GM12878 (cell line): ENCODE results near the gene ANXA11. TPM values are rescaled to one million over a fixed set of nuclear protein-coding genes. Genes with fewer than 3 reads are reported as not detected.

Experiments
- ATAC-seq: fragments of 200-7000 bp; cut with Tn5 transposase; 3 replicates; pipeline ENCODE4 v1.9.1; 2020; ENCODE audit warnings: mild to moderate bottlenecking, moderate library complexity
- BruUV-seq: library from RNA; stranded (reverse); fragments of 400-500 nt; replicated peaks from 2 replicates; lab custom pipeline; 2021; lab: Mats Ljungman, UMichigan
- CTCF ChIA-PET: fragments of 300-600 bp; sonication (Branson Sonifier 250); formaldehyde crosslinking; extraction: SDS; loops from one replicate; lab custom pipeline; 2021; ENCODE audit warnings: inconsistent platforms; lab: Yijun Ruan, JAX
- POLR2A ChIA-PET: fragments of 350-600 bp; formaldehyde crosslinking; extraction: SDS; loops from one replicate; lab custom pipeline; 2021; ENCODE audit warnings: inconsistent platforms; lab: Charles Lee
- RAD21 ChIA-PET: fragments of 300-600 bp; sonication (Branson Sonifier 250); formaldehyde crosslinking; loops from one replicate; lab custom pipeline; 2023; ENCODE audit warnings: antibody characterized with exemption; ENCODE audit not compliant: unreplicated experiment; lab: Charles Lee
- SMC1A ChIA-PET: fragments of 300-600 bp; sonication (Branson Sonifier 250); formaldehyde crosslinking; loops from one replicate; lab custom pipeline; 2023; ENCODE audit not compliant: unreplicated experiment, uncharacterized antibody; lab: Charles Lee
- DNase-seq: peaks from one replicate; pipeline ENCODE4 v3.0.0-alpha.2; 2011; ENCODE audit warnings: low read depth, low spot score
- FAIRE-seq: peaks from 3 replicates; lab custom pipeline; 2011; peaks lifted over from hg19 to GRCh38; lab: Jason Lieb, UNC
- H2AFZ ChIP-seq: 2 replicates; pipeline ENCODE4 v1.6.0; 2011; ENCODE audit warnings: low read depth, low read length, control low read depth; ENCODE audit not compliant: control insufficient read depth
- H3K27ac ChIP-seq: 2 replicates; pipeline ENCODE4 v1.5.1; 2011; ENCODE audit warnings: control low read depth; ENCODE audit not compliant: control insufficient read depth, insufficient read depth
- H3K27me3 ChIP-seq, 2 experiments: replicated peaks in 1 of 2; 2 replicates each; pipeline versions ENCODE4 v1.6.0 to v1.6.1; 2011; ENCODE audit warnings: low read length in 1 of 2; ENCODE audit not compliant: control insufficient read depth in 2 of 2, insufficient read depth in 2 of 2
- H3K36me3 ChIP-seq, 2 experiments: 2 replicates each; pipeline ENCODE4 v1.5.1; 2011; ENCODE audit warnings: low read length in 1 of 2; ENCODE audit not compliant: control insufficient read depth in 2 of 2, insufficient read depth in 2 of 2
- H3K4me1 ChIP-seq: 2 replicates; pipeline ENCODE4 v1.6.1; 2011; ENCODE audit warnings: mild to moderate bottlenecking, low read length, moderate library complexity, mixed read lengths; ENCODE audit not compliant: control insufficient read depth, insufficient read depth
- H3K4me2 ChIP-seq: 2 replicates; pipeline ENCODE4 v1.6.0; 2011; ENCODE audit warnings: control low read depth; ENCODE audit not compliant: control insufficient read depth, insufficient read depth
- H3K4me3 ChIP-seq: fragments of 200-600 bp; sonication (generic); 2 replicates; pipeline ENCODE4 v1.5.1; 2016
- H3K79me2 ChIP-seq: 2 replicates; pipeline ENCODE4 v1.6.0; 2011; ENCODE audit warnings: low read length; ENCODE audit not compliant: control insufficient read depth, insufficient read depth
- H3K9ac ChIP-seq: 2 replicates; pipeline ENCODE4 v1.8.0; 2011; ENCODE audit warnings: low read length, control low read depth, mixed read lengths; ENCODE audit not compliant: control insufficient read depth, insufficient read depth
- H3K9me3 ChIP-seq: replicated peaks from 3 replicates; pipeline ENCODE4 v1.5.1; 2011; ENCODE audit warnings: mild to moderate bottlenecking, low read length; ENCODE audit not compliant: control insufficient read depth, insufficient read depth
- H4K20me1 ChIP-seq: 2 replicates; pipeline ENCODE4 v1.6.0; 2011; ENCODE audit not compliant: control insufficient read depth, insufficient read depth
- EED ChIP-seq: sonication (generic); IDR thresholded peaks from 2 replicates; pipeline ENCODE4 v1.6.1; 2016; ENCODE audit warnings: antibody characterized with exemption, low read depth
- HDAC2 ChIP-seq: fragments of 200-600 bp; sonication (generic); IDR thresholded peaks from 2 replicates; pipeline ENCODE4 v1.6.1; 2017
- NFIC ChIP-seq: IDR thresholded peaks from 2 replicates; pipeline ENCODE4 v1.6.1; 2012; ENCODE audit warnings: low read depth, mild to moderate bottlenecking, inconsistent platforms, low read length, moderate library complexity
- POLR2AphosphoS2 ChIP-seq: IDR thresholded peaks from 2 replicates; pipeline ENCODE4 v1.6.1; 2011; ENCODE audit warnings: low read depth, mild to moderate bottlenecking, low read length, improper control_type of control experiment, moderate library complexity
- SMAD5 ChIP-seq: IDR thresholded peaks from 2 replicates; pipeline ENCODE4 v1.6.1; 2016; ENCODE audit warnings: antibody characterized with exemption, low read depth
- ZNF274 ChIP-seq: IDR thresholded peaks from one replicate; pipeline ENCODE4 v1.8.0; 2011; ENCODE audit not compliant: insufficient read length, insufficient read depth
- WGBS: methylation state at CpG from one replicate; pipeline ENCODE4 v1.1.6; 2016; ENCODE audit warnings: low lambda C conversion rate; ENCODE audit not compliant: insufficient replicate concordance, insufficient coverage; ENCODE audit errors: missing lambda C conversion rate; 5-methylcytosine and 5-hydroxymethylcytosine counted together
- in situ Hi-C: fragments of 300-500 bp; cut with MboI; formaldehyde crosslinking; loops from 9 replicates; pipeline ENCODE4 v1.14.3; 2018; ENCODE audit warnings: mixed read lengths
- intact Hi-C: fragments of 100-400 bp; cut with micrococcal nuclease; formaldehyde crosslinking; loops from one replicate; pipeline ENCODE4 v1.14.2; 2022; ENCODE audit not compliant: unreplicated experiment
- polyA plus RNA-seq, 11 experiments: library from polyadenylated mRNA; depleted of rRNA in 4 of 11; unstranded in 6 of 11; stranded (reverse) in 5 of 11; fragments of >200 nt; fragmentation: Nextera tagmentation in 4 of 11; fragmentation: Illumina TruSeq in 1 of 11; extraction: Ambion mirVana in 4 of 11; extraction: Trizol in 1 of 11; gene quantifications; 1 replicate in 1 of 11; 2 replicates in 10 of 11; pipeline versions ENCODE4 v1.2.1 to v1.2.3, GENCODE V29; 2011 to 2016; ENCODE audit warnings: inconsistent platforms in 2 of 11, missing spikeins in 2 of 11, low read depth in 1 of 11
- total RNA-seq, 4 experiments: library from RNA; depleted of rRNA in 3 of 4; stranded (reverse); fragments of >200 nt in 3 of 4; fragmentation: Illumina TruSeq in 1 of 4; extraction: Trizol in 1 of 4; gene quantifications; 2 replicates each; pipeline versions ENCODE4 v1.2.1 to v1.2.3, GENCODE V29; 2013 to 2021
- TF ChIP-seq, protein P1 (sequence below): fragments of 450-650 bp; IDR thresholded peaks from 2 replicates; pipeline ENCODE4 v1.6.1; 2017; ENCODE audit warnings: mild to moderate bottlenecking, moderate library complexity

Gene ANXA11
- total and polyA plus RNA-seq, 10 of the 15 experiments (the other 5 are each of a cell fraction or from before 2014, with no cell fraction given) = 25.0 to 129 (median 72.2) TPM

DNA sequence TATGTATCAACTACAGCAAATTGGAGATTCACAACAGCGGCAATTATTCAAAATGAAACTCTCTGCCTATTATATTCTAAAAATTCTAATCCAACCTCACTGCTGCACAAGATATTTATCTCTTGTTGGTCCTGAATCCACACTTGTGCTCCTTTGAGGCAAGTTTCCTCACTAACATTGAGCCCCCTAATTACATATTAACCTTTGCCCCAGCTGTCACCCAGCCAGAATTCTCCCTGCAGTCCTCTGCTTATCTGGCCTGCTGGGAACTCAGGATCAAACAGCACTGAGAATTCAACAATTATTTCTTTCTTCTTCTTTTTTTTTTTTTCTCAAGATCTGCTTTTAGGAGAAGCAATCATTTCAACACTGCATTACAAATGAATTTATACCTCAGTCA is 94.4 kb downstream of the ANXA11 start (continued):
- TF ChIP-seq, protein P1, sequence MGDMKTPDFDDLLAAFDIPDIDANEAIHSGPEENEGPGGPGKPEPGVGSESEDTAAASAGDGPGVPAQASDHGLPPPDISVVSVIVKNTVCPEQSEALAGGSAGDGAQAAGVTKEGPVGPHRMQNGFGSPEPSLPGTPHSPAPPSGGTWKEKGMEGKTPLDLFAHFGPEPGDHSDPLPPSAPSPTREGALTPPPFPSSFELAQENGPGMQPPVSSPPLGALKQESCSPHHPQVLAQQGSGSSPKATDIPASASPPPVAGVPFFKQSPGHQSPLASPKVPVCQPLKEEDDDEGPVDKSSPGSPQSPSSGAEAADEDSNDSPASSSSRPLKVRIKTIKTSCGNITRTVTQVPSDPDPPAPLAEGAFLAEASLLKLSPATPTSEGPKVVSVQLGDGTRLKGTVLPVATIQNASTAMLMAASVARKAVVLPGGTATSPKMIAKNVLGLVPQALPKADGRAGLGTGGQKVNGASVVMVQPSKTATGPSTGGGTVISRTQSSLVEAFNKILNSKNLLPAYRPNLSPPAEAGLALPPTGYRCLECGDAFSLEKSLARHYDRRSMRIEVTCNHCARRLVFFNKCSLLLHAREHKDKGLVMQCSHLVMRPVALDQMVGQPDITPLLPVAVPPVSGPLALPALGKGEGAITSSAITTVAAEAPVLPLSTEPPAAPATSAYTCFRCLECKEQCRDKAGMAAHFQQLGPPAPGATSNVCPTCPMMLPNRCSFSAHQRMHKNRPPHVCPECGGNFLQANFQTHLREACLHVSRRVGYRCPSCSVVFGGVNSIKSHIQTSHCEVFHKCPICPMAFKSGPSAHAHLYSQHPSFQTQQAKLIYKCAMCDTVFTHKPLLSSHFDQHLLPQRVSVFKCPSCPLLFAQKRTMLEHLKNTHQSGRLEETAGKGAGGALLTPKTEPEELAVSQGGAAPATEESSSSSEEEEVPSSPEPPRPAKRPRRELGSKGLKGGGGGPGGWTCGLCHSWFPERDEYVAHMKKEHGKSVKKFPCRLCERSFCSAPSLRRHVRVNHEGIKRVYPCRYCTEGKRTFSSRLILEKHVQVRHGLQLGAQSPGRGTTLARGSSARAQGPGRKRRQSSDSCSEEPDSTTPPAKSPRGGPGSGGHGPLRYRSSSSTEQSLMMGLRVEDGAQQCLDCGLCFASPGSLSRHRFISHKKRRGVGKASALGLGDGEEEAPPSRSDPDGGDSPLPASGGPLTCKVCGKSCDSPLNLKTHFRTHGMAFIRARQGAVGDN = no peak
- TF ChIP-seq EED (no peak), NFIC (no peak), POLR2AphosphoS2 (no peak), ZNF274 (no peak)

DNA sequence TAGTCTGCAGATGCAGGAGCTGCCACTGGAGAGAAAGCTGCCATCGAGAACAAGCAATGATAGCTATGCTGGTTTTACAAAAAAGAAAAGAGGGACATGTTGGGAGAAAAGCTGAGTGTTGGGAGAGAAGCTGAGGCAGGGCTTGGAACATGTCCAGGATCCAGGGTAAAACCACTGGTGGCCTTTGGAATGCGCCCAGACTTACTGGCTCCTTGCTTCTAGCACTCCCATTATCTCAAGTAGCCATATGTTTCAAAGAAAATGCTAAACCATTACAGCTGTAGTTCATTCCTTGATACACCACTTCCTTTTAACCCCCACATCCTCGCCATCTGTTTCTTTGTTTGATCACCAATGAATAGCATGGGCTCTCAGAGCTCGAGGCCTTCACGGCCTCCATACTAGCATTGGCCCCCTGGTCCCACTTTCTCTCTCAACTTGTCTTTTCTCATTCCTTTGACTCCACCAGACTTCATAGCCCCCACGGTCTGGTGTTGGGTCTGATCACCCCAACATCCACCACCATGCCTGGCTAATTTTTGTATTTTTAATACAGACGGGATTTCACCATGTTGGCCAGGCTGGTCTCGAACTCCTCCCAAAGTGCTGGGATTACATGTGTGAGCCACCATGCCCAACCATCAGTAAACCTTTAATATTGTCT is 96.6 kb downstream of the ANXA11 start:
- H3K27ac ChIP-seq = no peak overlapping the region
- no peak for DNase-seq
- no peak overlapping the region for H3K9ac ChIP-seq
- FAIRE-seq = no peak
- H3K27me3 ChIP-seq = no peaks in the 10 kb centered on the region
- no peaks in the 10 kb centered on the region for H3K36me3 ChIP-seq
- no peak overlapping the region for H3K4me3 ChIP-seq
- no peaks in the 10 kb centered on the region for H4K20me1 ChIP-seq
- no peak overlapping the region for H3K4me2 ChIP-seq
- TF ChIP-seq HDAC2 (no peak), SMAD5 (no peak)
- H3K4me1 ChIP-seq = no peaks in the 10 kb centered on the region; the same call in 1 of the 2 replicates
- no peak overlapping the region for H2AFZ ChIP-seq
- ChIA-PET SMC1A (interaction anchor here (1.0 to 1.2 kb wide), 2 partner anchors 10 to 13 kb away, joined by 3 to 4 read pairs; no protein-coding TSS in a partner anchor), RAD21 (no interaction called here), CTCF (interaction anchor here (0.9 kb wide), 1 partner anchor 50 kb away, joined by 4 read pairs; no protein-coding TSS in a partner anchor), POLR2A (no interaction called here)
- 39% methylated on average over 8 of the region's 8 CpGs for WGBS
- H3K9me3 ChIP-seq = peaks cover 3% of the 10 kb centered on the region; the same call in 1 of the 3 replicates
- intact Hi-C loops (no loop called here), in situ Hi-C loops (no loop called here)
- BruUV-seq = no TSS peak
- H3K79me2 ChIP-seq = no peaks in the 10 kb centered on the region
- no peak for ATAC-seq
